ENCODE data around the gene KCND3.

- no peak for TF ChIP-seq EP300 (IDR thresholded peaks at IDR 0.05; ENCODE audit: low read depth)
- TF ChIP-seq CTCF (IDR thresholded peaks at IDR 0.05), result no peak
- no peak for TF ChIP-seq POLR2AphosphoS5 (IDR thresholded peaks at IDR 0.05)
Measured at GRCh38 chr1:111795401-111795800, 194.1 kb downstream of the KCND3 start.
